ENCODE data around the gene ABLIM3.

GRCh38 chr5:149283626-149284480, 142.6 kb downstream of the ABLIM3 start:
- TF ChIP-seq CTCF (conservative IDR thresholded peaks at IDR 0.05; ENCODE audit: low read length) (no peak), EZH2phosphoT487 (IDR thresholded peaks at IDR 0.05; ENCODE audit: borderline replicate concordance) (no peak)
